ENCODE data around the gene MDM1.

Gene MDM1

GRCh38 chr12:68270358-68270757 is 61.8 kb downstream of the MDM1 start:
- DNase-seq: no peak

DNA sequence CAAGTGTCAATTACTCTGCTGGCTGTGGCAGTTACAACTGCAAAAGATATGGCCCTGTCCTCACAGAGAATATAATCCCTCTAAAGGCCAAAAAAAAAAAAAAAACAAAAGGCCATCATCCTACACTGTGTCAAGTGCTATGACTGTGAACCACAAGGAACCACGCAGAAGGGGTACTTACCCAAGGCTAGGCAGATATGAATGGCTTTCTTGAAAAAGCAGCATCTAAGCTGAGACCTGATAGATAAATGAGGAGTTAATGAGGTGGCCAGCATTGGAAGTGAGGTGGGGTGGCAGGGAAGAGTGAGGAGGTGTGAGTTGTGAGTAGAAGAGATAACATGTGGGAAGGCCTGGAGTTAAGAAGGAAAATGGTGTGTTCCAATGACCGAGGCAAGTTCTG is 62.4 kb downstream of the MDM1 start:
- DNase-seq: no peak

DNA sequence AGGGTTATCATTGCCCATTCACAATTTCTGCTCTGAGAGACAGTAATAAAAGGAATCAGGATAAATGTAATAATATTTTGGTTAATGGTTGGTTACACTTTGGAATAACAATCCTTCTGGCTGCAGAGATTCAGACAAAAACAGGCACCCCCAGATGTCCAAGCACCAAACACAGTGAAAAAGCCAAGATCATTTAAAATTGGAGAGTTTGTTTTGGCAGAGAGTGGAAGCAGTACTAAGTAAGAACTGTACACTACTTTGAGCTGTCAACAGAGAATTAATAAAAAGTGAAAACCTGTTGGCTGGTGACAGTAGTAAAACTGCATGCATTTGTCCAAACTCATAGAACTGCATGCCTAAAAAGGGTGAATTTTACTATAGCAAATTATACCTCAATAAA is 63.2 kb downstream of the MDM1 start:
- DNase-seq: no peak

GRCh38 chr12:68267892-68268396 is 64.2 kb downstream of the MDM1 start:
- no peak for DNase-seq

DNA sequence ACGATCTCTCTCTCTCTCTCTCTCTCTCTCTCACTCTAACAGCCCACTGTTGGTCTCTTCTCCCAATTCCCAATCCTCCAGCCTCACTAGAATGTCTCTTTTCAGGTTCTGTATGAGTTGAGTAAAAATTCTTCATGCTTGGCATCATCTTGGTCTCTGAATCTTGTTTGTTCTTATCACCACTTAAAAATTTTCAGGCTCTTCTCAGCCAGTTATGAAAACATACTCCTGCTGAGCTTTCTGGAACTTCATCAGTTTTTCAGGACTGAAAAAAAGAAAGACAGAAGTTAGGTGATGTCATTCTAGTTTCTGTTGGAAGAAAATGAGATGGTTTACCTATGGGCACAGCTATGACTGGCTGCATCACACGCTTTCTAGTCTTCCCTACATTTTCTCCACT is 67.3 kb downstream of the MDM1 start:
- DNase-seq: no peak

GRCh38 chr12:68264158-68264855 is 67.9 kb downstream of the MDM1 start:
- DNase-seq: no peak

DNA sequence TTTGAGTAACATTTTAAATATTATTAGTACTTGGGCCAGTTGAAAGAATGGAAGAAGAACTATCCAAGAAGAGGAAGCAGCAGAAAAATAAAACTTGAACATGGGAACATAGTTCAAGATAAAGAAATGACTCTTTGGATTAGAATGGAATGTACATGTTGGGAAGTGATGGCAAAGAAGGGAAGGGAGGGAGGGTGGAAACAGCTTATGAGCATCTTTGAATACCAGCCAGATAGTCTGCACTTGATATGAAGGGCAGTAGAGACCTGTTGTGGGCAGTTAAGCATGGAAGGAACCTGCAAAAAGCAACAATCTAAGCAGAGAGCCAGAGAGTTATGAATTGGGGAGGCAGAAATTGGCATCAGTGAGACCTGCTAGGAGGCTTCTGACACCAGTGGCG is 68.8 kb downstream of the MDM1 start:
- no peak for DNase-seq

DNA sequence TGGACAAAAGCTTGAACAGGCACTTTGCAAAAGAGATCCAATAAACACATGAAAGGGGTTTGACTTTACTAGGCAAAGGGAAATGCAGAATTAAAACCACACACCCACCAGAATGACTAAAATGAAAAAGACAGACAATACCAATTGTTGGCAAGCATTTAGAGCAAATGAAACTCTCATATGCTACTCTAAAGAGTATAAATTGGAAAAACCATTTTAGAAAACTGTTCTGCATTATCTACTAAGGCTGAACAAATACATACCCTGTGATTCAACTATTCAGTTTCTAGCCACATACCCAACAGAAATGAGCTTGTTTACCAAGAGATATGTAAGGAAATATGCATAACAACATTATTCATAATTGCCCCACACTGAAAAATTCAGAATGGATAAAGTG is 70.3 kb downstream of the MDM1 start:
- DNase-seq: no peak

DNA sequence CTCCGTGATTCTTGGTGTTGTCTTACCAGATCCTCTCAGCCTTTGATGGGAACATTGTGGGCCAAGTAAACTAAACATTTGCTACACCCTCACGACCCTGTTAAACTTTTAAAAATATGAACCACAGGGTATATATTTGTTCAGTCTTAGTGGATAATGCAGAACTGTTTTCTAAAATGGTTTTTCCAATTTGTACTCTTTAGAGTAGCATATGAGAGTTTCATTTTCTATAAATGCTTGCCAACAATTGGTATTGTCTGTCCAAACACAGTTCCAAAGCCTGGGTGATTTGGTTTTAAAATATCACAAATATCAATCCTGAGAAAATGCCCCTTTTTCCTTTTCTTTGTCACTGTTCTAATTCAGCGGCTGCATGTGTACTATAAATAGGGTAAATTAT is 72.0 kb downstream of the MDM1 start:
- DNase-seq: no peak

- no peak for DNase-seq
Observed at GRCh38 chr12:68259318-68259940, 72.7 kb downstream of the MDM1 start.

DNA sequence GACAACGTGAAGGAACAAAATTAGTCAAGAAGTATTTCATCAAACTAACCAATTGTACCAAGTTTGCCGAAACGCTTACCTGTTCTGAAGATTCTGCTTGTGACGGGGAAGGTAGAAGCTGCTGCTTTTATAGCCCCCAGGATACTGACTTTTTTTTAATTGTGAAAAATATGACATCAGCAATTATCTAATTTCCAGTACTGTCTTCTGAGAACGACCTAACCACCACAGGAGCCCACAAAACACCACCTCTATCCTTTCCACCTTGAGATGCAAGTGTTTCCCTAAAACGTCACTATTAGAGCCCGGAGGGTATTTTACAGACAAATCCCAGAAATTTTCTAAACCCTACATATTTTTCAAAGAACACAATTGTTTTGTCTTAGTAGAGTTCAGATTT is 78.7 kb downstream of the MDM1 start, which contains the start of gene IL22:
Gene IL22, minus strand, starts transcription at position 101 of the 400 bp plus-strand sequence. CDS start 156 bp downstream, outside the sequence.
- no peak for DNase-seq

DNA sequence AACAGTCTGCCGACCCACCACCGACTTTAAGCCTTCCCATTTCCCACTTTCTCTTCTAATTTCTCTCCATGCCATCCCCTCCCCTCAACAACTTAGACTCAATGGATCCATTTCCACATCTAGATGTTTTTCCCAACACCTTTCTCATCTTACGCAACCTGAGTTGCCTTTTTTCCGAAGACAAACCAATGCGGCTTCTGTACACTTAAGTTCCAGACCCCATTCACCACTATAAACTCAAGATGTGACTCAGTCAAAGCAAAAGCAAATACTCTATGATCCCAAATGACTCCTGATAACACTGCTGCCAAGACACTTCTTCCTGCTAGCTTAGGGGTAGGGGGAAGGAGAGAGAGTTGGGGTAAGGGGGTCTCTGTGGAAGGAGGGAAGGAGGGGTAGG is 80.1 kb downstream of the MDM1 start:
- no peak for DNase-seq

GRCh38 chr12:68250454-68250853 is 81.7 kb downstream of the MDM1 start:
- DNase-seq: no peak

GRCh38 chr12:68247785-68248184 is 84.4 kb downstream of the MDM1 start:
- DNase-seq: no peak

- DNase-seq: no peak
Observed at GRCh38 chr12:68246350-68246749, 85.8 kb downstream of the MDM1 start.

- no peak for DNase-seq
Observed at GRCh38 chr12:68245180-68246021, 86.8 kb downstream of the MDM1 start.
